ENCODE results near the gene TNFRSF25.
"Not testable (repeated sequence)": the region's sequence is repeated elsewhere in the genome, so short reads cannot be mapped to it uniquely, and the experiment has no call there.

DNA sequence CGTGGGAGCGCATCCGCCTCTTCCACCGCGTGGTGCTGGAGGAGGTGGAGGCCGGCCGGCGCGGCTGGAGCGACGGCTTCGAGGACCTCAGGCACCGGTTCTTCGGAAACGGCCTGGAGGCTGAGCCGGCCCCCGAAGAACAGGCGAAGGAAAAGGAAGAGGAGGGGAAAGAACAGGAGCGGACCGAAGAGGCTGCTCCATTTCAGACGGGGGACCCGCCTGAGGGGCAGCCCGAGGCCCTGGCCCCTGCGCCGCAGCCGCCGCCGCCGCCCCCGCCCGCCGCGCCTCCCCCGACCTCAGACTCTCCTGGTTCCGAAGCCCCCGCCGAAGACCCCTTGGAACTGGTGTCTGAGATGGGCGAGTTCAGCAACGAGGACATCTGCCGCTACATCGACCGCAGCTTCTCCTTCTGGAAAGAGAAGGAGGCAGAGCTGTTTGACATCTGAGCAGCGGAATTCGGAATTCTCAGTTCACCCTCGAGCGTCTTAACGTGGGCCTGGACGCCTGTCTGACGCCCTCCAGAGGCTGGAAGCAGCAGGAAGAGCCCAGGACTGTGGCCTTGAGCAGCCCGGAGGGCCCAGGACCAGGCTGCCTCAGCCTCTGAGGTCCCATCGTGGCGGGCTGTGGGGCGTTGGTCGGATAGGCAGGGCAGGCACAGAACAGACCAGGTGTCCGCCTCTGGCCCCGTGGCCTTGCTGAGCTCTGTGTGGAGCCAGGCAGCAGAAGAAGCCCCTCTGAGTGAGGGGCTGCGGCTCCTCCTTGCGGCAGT lies 10.0 kb downstream of the TNFRSF25 start:
- TF ChIP-seq CHD1 (IDR thresholded peaks at IDR 0.05; ENCODE audit: low read depth, low read length); PHF8 (conservative IDR thresholded peaks at IDR 0.05; ENCODE audit: low read depth, low read length); HDAC2 (IDR thresholded peaks at IDR 0.05; ENCODE audit: borderline replicate concordance in 1 of 2, low read depth in 2 of 2, low read length in 2 of 2); TBP (IDR thresholded peaks at IDR 0.05; ENCODE audit: low read depth, low read length); SP1 (IDR thresholded peaks at IDR 0.05; ENCODE audit: low read depth, low read length); POLR2A (IDR thresholded peaks at IDR 0.05; ENCODE audit: control extremely low read depth in 1 of 2, low read depth in 2 of 2, low read length in 2 of 2): not testable (repeated sequence)
- TF ChIP-seq, protein P1, sequence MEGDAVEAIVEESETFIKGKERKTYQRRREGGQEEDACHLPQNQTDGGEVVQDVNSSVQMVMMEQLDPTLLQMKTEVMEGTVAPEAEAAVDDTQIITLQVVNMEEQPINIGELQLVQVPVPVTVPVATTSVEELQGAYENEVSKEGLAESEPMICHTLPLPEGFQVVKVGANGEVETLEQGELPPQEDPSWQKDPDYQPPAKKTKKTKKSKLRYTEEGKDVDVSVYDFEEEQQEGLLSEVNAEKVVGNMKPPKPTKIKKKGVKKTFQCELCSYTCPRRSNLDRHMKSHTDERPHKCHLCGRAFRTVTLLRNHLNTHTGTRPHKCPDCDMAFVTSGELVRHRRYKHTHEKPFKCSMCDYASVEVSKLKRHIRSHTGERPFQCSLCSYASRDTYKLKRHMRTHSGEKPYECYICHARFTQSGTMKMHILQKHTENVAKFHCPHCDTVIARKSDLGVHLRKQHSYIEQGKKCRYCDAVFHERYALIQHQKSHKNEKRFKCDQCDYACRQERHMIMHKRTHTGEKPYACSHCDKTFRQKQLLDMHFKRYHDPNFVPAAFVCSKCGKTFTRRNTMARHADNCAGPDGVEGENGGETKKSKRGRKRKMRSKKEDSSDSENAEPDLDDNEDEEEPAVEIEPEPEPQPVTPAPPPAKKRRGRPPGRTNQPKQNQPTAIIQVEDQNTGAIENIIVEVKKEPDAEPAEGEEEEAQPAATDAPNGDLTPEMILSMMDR (IDR thresholded peaks at IDR 0.05; ENCODE audit: control extremely low read depth in 1 of 3, insufficient read depth in 1 of 3, low read depth in 1 of 3, low read length in 3 of 3): peak in 2 of 3 experiments; percentile 20 to 31; a peak in 3 of 4 replicates

All from H1 (cell line).